NCI-H1048 (cell line): ENCODE data around the gene RFX3.

Experiments used
- DNase-seq: peaks from one replicate; lab custom pipeline; 2025; lab: John Stamatoyannopoulos, UW

Gene RFX3

GRCh38 chr9:3513265-3513818 is 12.5 kb downstream of the RFX3 start:
- no peak for DNase-seq

DNA sequence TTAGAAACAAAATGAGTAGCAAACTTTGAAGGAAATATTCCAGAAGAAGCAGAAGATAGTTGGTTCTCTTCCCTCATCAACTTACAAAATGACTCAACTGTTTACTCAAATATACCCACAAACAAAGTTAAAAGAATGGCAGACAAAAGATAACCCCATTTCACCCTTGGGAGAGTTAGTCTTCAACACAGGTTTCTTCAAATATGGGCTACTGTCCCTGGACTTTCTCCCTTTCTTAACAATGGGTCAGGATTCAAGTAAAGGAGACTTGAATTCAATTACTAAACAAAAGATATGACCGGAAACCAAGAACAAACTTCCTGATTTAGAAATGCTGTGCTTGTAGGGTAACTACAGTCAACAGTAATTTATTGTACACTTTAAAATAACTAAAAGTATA is 14.2 kb downstream of the RFX3 start:
- DNase-seq: no peak

DNA sequence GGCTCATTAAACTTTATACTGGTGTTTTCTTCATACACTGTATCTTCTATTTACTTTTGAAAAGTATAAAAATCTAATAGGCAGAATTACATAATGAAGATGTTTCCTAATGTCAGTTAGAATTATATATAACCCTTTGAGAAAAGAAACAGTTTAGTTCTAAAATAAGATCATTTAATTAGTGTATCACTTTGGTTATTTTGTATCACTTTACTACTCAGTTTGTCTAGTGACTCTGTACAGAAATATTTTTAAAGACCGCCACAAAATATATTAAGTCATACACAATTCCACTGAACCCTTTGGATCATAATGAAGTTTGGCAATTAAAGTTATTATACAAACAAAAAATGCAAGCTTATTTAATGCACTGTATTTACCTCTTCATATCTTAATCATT is 15.0 kb downstream of the RFX3 start:
- DNase-seq: no peak

GRCh38 chr9:3509926-3510325 is 15.9 kb downstream of the RFX3 start:
- no peak for DNase-seq

DNA sequence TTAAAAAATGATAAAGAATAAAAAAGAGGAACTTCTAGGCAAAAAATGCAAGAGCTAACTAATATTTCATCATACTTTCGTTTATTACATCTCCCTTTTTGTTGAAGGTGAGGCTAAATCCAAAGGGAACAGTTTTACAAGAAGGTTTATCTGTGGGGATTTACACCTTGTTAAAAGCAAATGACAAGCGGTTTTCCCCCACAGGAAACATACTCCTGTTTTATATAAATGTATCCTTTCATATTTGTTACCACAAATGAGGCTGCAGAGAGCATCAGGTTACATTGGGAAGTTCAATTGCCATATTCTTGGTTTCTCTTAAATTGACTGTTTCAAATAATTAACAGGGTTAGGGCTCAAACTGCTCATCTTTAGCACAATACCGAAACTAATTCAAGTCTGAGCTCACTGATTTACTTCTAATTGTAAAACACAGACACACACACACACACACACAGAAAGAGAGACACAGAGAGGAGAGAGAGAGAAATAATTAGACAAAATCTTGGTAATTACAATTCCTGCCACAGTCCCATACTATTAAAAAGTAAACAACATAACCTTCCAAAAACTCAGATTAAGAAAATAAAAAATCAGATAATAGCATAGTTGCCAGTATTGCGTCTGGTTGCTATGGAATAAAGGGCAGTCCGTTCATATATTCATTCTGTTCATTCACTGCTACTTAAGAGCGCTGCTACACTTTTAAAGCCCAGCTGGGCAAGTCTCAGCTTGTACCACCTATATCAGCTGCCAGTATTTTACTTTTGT is 17.1 kb downstream of the RFX3 start:
- DNase-seq: peak; percentile 43

DNA sequence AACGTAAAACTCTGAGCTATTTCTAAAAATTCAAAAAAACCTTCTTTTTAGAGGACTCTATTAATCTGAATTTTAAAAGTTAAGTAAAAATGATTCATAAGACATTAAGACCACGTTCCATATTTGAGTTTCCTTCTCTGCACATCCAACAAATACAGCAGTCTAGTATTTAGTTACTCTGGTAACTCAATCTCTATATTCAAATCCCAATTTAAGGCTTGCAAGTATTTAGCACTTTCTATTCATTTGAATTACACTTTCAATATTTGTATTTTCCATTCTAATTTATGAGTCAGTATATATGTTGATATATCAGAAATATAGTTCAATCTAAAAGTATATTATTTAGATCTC is 17.7 kb downstream of the RFX3 start:
- no peak for DNase-seq

GRCh38 chr9:3507395-3508077 is 18.3 kb downstream of the RFX3 start:
- DNase-seq: no peak

GRCh38 chr9:3506164-3506563 is 19.6 kb downstream of the RFX3 start:
- no peak for DNase-seq

DNA sequence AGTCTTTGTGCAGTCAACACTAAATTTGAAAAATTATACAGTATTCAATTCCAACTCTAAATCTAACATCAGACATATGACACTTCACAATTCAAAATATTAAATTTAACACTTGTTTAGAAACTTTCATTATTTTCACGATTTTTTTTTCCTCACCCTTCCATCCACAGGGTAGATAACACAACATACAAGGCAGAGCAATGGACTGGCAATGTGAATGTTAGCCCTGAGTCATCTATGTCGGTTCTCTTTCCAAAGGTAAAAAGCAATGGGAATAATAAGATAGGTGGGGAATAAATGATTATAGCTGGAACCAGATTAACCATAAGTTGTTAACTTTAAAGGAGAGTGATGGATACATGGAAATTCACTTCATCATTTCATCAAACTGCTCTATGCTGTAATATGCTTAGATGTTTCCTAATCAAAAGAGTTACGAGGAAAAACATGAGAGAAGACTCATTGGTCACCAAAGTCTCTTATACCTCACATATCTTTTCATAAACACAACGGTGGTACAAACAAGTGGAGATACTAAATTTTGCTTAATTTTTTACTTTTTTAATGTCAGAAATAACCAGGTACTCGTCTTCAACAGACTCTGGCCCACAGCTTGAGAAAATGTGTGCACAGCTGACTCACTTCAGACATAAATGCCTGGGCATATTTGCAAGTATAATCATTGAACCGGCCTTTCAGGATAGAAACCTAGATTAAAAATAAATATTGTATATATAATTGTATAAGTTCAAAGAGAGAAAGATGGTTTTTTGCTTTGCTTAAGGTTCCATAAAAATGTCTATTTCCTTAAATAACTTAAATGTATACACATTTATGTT is 23.0 kb downstream of the RFX3 start:
- no peak for DNase-seq

- DNase-seq: no peak
Observed at GRCh38 chr9:3500044-3500443, 25.8 kb downstream of the RFX3 start.

GRCh38 chr9:3498691-3499090 is 27.1 kb downstream of the RFX3 start:
- DNase-seq: no peak

GRCh38 chr9:3497857-3498256 is 27.9 kb downstream of the RFX3 start:
- DNase-seq: no peak

DNA sequence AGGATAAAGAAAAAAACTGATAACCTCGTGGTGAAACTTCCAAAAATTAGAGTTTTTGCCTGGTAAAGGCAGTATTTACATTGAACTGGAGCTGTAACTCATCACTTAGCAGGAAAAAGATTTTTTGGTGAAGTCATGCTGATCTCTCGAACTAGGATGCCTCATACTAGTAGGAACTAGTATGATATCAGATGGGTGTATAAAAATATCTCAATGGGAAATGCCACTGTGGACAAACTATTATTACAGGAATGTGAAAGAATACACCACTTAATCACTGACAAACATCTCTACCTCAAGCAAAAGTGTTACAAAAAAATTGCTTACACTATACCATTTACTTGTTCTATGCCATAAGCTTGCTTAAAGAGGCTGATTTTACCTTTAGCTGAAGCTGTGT is 28.4 kb downstream of the RFX3 start:
- no peak for DNase-seq

DNA sequence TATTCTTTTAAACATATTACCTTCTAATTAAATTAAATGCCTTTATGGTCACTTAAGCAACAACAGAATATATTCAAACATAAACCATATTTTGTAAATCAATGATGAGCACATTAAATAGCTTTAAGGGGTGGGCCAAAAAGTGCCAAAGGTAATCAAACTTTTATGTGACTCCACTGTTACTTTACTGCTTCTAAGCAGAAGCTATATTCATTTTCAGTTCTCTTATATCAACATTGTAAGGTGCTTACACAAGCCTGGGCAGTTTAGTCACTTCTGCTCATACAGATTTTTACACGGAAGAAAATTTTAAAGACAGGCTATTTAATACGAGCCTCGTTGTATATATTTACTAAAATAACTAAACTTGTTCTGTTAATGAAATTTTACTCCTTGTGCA is 29.9 kb downstream of the RFX3 start:
- no peak for DNase-seq

- no peak for DNase-seq
Observed at GRCh38 chr9:3492214-3492613, 33.6 kb downstream of the RFX3 start.

DNA sequence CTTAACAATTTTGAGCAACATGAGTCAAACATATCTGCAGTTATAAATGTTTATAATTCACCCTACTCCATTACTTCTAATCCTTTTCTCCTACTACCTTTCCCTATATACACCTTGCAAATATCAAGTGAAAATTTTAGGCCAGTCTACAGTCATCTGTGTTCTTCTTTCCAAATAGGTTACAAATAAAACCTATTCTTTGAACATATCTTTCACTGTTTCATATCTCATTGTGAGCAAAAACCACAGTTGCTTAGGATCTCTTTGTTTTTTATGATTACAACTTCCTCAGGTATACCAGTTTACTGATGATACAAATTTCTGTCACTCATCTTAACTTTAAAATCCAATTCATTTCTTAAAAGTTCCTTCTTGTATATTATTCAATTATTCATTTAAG is 34.4 kb downstream of the RFX3 start:
- DNase-seq: no peak

DNA sequence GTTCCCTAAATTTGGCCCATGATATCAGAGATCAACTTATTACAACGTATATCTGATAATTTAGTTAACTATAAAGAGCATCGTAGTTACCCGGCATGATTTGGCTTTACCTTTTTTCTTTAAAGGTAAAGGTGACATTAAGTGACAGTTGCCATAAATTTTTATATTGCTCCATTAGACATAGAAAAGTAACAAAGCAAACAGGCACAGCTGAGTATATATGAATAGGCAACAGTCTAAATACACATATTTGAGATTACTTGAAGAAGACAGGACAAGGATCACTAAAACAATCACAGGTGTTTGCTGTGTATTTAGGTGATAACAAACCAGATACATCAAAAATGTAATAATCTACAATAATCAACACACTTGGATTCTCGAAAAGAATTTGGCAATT is 34.8 kb downstream of the RFX3 start:
- no peak for DNase-seq

DNA sequence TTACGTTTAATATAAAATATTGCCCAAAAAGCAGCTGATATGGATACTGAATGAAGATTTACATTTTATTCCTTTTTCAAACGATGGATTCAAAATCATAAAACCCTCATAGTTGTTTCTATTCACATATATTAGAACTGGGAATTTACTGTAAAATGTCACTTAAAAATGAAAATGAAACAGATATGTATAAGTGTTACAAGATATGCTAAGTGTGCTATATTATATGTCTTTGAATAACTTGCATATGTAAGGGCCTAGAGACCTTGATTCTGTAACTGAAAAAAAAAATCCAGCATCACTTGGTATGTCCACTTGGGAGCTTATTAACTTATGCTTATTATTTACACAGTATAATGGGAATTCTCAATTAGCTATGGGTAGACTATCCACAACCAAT is 43.2 kb downstream of the RFX3 start:
- no peak for DNase-seq

GRCh38 chr9:3480353-3480655 is 45.5 kb downstream of the RFX3 start:
- DNase-seq: no peak

DNA sequence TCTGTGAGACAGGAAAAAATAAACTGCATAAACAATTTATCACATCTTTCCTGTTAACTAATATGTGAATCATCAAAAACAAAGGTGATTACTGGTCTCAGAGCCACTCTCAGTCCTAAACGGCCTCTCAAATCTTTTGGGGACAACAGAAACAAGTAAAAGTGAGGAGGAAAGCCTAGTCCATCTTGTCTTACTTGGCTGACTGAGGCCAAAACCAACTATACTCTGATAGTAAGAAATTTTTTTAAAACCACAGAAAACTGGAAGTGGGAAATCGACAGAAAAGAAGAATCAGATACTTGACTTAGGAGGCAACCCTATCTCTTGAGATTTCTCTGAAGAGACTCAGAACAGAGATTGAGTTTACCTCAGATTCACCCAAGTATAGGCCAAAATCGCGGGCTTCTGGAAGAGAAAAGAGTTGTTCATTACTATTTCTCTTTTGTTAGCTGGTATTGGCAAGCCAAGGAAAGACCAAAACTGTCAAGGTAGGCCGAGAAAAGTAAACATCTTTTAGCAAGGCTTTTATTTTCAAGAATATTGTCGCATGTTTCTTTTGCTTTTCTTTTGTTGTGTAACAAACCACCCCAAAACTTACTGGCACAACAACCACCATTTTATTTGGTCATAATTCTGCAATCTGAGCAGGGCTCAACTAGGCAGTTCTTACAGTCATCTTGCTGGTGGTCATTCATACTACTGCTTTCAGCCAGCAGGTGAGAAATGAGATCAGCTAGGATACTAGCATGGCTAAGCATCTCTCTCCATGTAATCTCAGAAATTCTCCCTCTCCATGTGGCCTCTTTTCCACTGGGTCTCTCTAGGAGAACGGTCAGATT is 46.1 kb downstream of the RFX3 start:
- no peak for DNase-seq

- no peak for DNase-seq
Observed at GRCh38 chr9:3478549-3478953, 47.2 kb downstream of the RFX3 start.

GRCh38 chr9:3477236-3477834 is 48.5 kb downstream of the RFX3 start:
- no peak for DNase-seq
